HG02943 (cell line): ENCODE measurements around the gene CDK10.

Source experiments
- ATAC-seq: cut with Tn5 transposase; IDR thresholded peaks from one replicate; pipeline ENCODE4 v1.9.1; 2021; ENCODE audit warnings: mild to moderate bottlenecking, low read depth, moderate library complexity; ENCODE audit not compliant: unreplicated experiment

The CDK10 gene

DNA sequence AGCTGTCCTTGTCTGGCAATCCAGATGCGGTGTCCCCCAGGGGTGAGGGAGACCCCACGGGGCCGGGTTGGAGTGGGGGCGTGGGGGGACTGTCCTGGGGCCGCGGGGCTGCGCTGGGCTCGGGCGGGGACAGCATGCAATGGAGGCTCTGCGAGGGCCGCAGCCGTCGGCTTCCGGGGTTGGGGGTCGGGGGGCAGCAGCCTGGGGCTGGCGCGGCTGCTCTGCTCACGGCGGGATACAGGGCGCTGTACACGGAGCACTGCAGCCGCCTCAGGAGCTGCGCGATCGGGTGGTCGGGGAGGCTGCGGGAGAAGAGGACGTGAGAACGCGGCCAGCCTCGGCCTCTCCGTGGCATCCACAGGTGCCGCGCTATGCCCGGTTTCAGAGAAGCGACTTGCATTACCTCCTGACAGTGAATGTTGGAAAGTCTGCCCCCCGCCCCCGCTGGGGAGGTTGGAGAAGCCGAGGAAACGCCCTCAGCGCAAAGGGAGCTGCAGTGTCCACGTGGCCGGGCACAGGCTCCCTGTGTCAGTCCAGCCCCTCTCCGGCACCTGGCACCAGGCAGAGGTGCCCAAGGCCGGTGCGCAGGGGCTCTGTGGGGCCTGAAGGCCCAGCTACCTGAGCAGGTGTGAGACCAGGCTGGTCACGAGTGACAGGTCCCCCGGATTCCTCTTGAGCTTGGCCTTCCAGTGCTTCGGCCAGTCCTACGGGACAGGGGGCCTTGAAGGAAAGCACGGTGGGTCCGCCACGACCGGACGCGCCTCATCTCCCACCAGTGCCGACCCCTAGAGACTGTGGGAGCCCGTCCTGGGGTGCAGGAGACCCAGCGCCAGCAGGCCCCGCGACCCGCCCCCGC lies 24.4 kb downstream of the CDK10 start:
- no peak for ATAC-seq

GRCh38 chr16:89711601-89712273 lies 25.2 kb downstream of the CDK10 start:
- no peak for ATAC-seq

- ATAC-seq = no peak
These were observed 25.8 kb downstream of the CDK10 start for GRCh38 chr16:89712274-89712781.

DNA sequence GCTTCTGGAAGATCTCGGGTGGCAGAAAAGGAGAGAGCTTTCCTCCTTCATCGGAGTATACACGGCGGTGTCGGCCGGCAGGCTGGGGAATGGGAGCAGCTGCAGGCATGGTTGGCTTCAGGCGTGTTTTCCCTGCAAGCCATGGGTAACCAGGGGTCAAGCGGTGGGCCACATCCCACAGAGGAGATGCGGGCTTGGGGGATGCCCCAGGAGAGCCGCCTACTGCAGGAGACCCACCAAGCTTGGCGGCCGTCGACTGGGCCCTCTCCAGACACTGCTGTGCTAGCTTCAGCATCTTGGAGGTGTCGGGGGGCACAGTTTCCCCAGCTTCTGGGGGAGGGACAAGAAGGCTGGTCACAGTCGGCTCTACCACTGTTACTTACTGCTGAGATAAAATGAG lies 30.0 kb downstream of the CDK10 start:
- ATAC-seq = no peak

DNA sequence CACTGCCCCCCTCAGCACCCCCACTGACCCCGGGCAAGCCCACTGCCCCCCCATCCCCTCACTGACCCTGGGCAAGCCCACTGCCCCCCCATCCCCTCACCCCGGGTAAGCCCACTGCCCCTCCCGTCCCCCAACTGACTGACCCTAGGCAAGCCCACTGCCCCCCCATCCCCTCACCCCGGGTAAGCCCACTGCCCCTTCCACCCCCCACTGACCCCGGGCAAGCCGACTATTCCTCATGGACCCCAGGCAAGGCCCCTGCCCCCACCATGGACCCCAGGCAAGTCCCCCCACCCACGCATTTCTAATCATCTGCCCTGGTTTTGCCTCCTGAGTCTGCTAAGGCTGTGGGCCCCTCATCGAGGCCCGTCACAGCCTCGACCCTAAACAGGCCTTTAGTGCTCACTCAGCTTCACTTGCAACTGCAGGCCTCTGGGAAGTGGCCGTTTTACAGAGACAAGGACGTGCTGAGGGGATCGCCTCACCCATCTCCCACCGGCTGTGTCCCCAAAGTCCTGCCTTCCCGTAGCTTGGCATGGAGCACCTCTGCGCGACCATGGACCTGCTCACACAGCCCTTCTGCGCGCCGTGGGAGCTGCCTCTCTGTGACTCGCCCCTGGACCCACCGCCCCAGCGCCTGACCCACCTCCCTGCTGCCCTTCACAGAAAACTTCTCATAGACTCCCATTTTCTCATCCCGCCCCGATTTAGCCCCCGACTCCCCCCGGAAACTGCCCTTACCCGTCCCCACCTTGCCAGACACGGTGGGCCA lies 30.6 kb downstream of the CDK10 start:
- no peak for ATAC-seq

DNA sequence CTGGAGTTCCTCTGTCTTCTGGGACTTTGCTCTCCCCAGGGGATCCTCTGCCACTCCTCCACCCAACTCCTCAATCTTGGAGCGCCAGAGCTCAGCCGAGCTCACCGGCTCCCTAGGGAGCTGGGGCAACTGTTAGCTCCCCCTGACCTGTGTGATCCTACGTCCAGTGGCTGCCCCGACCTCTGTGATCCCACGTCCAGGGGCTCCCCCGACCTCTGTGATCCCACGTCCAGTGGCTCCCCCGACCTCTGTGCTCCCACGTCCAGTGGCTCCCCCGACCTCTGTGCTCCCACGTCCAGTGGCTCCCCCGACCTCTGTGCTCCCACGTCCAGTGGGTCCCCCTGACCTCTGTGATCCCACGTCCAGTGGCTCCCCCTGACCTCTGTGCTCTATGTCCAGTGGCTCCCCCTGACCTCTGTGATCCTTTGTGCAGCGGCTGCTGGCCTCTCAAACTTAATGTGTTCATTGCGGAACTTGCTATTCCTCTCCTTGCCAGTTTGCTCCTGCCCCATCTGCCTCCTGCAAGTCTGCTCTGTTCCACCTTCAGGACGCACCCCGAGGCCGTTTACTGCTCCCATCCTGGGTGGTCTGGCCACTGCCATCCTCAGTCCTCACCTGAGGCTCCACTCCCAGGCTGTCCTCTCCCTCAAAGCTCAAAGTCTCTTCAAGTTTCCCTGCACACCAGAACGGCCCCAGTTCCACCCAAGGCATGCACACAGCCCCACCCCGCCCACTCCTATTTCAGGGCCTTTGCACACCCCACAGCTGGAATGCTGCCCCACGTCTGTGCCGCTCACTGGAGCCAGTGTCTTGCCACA lies 31.4 kb downstream of the CDK10 start:
- ATAC-seq = no peak

DNA sequence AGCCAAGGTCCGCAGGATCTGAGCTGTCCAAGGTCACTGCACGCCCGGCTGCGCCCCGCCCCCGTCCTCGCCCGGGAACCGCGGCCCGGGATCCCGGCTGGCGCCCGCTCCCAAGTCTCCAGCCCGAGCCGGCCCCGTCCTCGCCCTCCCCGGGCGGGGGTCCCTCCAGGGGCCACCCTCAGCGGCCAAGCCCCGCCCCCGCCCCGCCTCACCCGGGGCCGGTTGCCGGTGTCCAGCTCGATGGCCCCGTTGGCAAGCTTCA lies 34.0 kb downstream of the CDK10 start:
- peak; percentile 8 for ATAC-seq

GRCh38 chr16:89720813-89721545 lies 34.5 kb downstream of the CDK10 start, which contains the start of the genes VPS9D1 and ZNF276:
VPS9D1 (minus strand) TSS chr16:89720898; CDS start chr16:89720861, 37 bp downstream.
ZNF276 (plus strand) TSS chr16:89721537; CDS start chr16:89721641, 104 bp downstream.
- ATAC-seq = peak; percentile 46

DNA sequence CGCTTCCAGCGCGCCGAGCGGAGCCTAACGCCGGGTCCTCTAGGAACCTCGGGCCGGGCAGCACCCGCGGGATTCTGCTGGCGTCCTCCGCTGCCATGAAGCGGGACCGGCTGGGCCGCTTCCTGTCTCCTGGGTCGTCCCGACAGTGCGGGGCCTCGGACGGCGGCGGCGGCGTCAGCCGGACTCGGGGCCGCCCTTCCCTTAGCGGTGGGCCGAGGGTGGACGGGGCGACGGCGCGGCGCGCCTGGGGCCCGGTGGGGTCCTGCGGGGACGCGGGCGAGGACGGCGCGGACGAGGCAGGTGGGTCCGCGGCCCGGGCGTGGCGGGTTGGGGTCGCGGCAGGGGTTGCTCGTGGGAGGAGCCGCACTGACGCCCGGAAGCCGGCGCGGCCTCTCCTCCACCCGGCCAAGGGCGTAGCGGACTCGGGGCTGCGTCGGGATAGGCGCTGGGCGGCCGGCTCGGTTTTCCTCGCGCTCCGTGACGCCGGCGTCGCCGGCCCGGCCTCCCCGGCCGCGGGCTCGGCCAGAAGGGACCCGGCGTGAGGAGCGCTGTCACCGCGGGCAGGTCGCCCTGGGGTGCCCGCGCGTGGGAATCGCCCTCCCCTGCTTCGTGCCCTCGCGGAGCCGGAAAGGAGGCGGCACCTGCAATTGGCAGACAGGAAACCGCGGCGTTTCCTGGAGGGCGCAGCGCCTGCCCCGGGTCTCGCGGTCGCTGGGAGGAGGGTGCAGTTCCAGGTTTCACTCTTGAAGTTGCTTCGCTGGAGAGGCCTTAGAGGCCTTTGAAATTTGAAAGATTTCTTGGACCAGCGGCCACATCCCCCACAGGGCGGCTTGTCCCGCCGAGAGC lies 35.3 kb downstream of the CDK10 start:
- peak; percentile 33 for ATAC-seq

GRCh38 chr16:89722392-89723278 lies 36.1 kb downstream of the CDK10 start:
- peak; percentile 13 for ATAC-seq

- ATAC-seq = no peak
These were observed 37.1 kb downstream of the CDK10 start for GRCh38 chr16:89723279-89724250.

- ATAC-seq = no peak
These were observed 41.1 kb downstream of the CDK10 start for GRCh38 chr16:89727406-89728120.

GRCh38 chr16:89729293-89729692 lies 42.8 kb downstream of the CDK10 start:
- no peak for ATAC-seq

DNA sequence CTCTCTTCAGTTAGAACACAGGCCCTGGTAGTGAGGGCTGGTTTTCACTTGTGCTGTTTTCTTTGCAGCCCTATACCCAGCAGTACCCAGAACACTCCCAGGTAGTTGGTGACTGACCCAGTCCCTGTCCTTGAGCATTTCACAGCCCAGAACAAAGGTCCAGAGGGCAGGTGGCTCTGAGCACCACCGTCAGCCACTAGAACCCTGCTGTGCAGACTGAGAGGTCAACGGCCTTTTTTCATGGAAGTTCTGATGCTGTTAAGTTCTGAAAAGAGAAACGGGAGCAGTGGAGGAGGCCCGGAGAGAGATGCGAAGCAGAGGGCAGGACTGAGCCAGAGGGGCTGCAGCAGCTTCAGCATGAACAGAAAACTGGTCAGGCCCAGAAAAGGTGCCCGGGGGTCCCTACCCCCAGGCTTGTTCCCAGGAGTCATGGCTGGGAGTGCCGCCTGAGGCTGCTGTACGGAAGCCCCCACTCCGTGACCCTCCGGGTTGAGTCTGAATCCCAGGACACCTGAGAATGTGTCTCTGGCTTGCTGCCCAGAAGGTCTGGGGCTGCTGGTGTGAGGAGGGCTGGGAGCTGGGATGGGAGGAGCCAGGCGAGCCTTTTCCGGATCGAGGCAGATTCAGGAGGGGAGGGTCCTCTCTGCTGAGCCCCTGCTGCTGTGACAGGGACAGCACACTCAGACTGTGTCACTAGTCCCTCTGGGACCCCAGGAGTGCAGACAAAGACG lies 43.5 kb downstream of the CDK10 start:
- no peak for ATAC-seq

- no peak for ATAC-seq
These were observed 44.2 kb downstream of the CDK10 start for GRCh38 chr16:89730610-89731234.
